GM18870 (cell line): ENCODE data around the gene PPIL6.

Source experiments
- ATAC-seq: cut with Tn5 transposase; IDR thresholded peaks from one replicate; pipeline ENCODE4 v1.9.1; 2021; ENCODE audit warnings: moderate library complexity; ENCODE audit not compliant: unreplicated experiment

The PPIL6 gene

GRCh38 chr6:109440331-109441068 is at the start of gene PPIL6, which contains the start of gene SMPD2:
Gene PPIL6, minus strand, starts transcription at chr6:109440628. Its CDS starts 38 bp downstream, at chr6:109440590.
Gene SMPD2, plus strand, starts transcription at chr6:109440724. Its CDS starts 398 bp downstream, at chr6:109441122.
- peak; percentile 49 for ATAC-seq

DNA sequence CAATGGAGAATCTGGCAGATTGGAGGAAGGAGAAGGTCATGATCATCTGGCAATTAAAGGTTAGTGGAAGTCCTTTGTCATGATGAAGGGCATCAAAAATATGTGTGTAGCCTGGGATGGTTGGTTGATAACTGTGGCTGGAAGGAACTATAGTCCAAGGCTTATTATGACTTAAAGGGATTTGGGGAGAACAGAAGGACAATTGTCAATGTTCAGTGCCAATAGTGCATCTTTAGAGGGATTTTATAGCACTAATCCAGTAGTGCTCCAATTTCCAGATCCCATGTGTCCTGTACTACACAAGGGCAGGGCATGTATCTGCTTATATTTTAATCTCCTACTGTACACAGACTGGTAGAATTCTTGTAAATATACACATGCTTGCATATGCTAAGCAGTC is 47.6 kb upstream of the PPIL6 start:
- no peak for ATAC-seq

GRCh38 chr6:109486068-109486467 is 45.6 kb upstream of the PPIL6 start:
- ATAC-seq: no peak

DNA sequence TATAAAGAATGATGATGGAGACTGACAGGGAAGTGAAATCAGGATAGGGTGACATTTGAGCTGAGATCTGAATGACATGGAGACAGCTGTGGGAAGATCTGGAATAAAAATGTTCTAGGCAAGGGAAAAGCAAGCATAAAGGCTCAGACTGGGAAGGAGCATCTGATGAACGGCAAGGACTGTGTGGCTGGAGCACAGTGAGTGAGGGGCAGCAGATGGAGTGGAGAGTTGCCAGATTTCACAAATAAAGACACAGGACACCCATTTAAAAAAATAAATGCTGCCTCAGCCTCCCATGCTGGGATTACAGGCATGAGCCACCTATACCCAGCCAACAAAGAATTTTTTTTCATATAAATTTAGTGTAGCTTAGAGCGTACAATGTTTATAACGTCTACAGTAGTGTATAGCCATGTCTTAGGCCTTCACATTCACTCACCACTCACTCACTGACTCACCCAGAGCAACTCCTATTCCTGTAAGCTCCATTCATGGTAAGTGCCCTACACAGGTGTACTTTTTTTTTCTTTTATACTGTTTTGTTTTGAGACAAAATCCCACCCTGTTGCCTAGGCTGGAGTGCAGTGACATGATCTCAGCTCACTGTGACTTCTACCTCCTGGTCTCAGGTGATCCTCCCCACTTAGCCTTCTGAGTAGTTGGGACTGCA is 45.0 kb upstream of the PPIL6 start:
- ATAC-seq: no peak

DNA sequence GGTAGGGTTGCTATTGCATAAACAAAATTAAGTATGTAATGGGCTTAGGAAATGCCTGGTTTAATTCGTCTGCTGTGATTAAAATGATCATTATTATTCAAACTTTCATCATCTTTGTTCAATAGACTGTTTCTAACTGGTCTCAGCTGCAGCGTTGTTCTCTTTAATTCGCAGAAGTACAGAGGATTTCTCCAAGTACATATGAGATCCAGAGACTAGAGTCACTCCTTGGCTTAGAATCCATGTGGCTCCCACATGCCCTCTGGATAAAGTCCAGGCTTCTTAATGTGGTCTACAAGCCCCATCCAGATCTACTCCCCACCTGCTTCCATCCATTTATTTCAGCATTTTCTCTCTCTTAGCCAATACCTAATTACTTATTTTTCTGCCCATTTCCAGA is 43.7 kb upstream of the PPIL6 start:
- ATAC-seq: no peak

GRCh38 chr6:109483735-109484057 is 43.3 kb upstream of the PPIL6 start:
- ATAC-seq: no peak

- ATAC-seq: peak; percentile 48
Measured at GRCh38 chr6:109482905-109483734, 42.7 kb upstream of the PPIL6 start, which contains the start of gene ZBTB24. Gene ZBTB24, minus strand, starts transcription at chr6:109483219. Its CDS starts 1,193 bp downstream, at chr6:109482026.

DNA sequence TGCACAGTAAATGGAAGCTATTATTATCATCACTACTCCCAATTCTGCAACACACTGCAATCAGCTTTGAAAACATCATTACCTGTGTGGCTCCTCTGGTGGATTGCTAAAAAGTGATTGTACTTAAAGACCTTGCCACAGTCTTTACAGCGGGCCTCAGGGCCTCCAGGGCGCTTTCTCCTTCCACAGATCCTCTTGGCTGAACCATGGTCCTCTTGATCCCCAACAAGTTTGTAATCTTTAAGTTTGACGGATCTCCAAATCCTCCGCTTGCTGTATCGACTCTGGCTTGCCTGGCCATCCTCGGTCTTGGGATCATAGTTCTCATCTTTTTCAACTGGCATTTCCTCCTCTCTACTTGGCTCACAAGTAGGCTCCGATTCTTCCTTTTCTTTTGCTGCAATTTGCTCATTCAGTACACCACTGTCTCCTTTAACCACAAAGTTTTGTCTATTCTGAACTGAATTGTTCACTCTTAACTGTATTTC is 40.6 kb upstream of the PPIL6 start:
- ATAC-seq: no peak

GRCh38 chr6:109478841-109479624 is 38.6 kb upstream of the PPIL6 start:
- no peak for ATAC-seq

DNA sequence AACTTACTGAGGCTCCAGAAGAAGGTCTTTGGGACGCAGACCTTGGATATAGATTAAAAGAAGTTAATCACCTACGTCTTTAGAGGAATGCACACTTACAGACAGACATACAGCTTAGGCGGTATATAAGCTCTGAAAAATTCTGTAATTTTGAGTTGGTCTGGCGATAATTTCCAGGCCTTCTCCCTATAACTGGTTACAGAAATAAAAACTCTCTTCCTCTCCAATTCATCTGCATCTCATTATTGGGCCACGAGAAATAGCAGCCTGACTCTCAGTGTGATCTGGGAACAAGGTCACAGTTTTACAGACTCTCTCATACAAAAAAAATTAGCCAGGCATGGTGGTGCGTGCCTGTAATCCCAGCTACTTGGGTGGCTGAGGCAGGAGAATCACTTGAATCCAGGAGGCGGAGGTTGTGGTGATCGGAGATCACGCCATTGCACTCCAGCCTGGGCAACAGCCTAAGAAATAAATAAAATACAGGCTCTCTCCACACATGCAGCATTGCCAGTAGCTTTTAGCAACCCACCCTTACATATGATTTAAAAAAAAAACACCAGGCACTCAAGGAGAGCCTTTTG is 37.9 kb upstream of the PPIL6 start:
- no peak for ATAC-seq

DNA sequence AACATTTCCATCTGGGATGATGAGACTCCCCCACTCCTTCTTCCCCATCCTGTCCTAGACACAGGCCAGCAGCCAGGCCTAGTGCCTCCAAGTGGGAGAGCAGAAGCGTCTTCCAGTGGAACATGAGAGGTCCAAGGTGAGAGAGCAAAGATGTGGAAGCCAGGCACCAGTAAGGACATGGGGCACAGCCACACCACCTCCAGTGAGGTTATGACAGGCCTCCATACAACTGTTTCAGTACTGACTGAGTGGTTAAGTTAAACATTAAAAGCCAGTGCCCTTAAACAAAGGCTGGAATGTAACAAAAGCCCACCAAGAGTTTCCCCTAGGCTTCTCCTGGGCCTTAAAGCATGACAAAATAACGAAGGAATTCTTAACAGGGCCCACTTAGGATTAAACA is 37.3 kb upstream of the PPIL6 start:
- ATAC-seq: peak; percentile 62

GRCh38 chr6:109477184-109477583 is 36.8 kb upstream of the PPIL6 start:
- ATAC-seq: no peak

GRCh38 chr6:109475625-109476024 is 35.2 kb upstream of the PPIL6 start:
- no peak for ATAC-seq

DNA sequence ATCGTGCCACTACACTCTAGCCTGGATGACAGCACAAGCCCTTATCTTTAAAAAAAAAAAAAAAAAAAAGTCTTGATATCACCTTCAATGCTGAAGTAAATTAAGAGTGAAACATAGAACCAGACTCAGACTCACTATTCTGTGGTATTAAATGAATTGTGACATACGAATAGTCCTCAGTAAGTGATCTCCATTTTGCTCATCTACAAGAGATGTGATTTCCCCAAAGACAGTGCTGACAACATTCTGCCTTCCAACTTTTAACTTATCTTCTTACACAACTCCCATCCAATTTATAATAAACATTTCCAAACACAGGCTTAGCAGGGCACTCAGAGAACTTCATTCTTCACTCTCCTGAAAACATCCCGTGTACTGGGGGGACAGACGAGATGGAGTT is 34.6 kb upstream of the PPIL6 start:
- no peak for ATAC-seq

GRCh38 chr6:109473120-109473519 is 32.7 kb upstream of the PPIL6 start:
- no peak for ATAC-seq

- no peak for ATAC-seq
Measured at GRCh38 chr6:109472132-109472995, 31.9 kb upstream of the PPIL6 start.

DNA sequence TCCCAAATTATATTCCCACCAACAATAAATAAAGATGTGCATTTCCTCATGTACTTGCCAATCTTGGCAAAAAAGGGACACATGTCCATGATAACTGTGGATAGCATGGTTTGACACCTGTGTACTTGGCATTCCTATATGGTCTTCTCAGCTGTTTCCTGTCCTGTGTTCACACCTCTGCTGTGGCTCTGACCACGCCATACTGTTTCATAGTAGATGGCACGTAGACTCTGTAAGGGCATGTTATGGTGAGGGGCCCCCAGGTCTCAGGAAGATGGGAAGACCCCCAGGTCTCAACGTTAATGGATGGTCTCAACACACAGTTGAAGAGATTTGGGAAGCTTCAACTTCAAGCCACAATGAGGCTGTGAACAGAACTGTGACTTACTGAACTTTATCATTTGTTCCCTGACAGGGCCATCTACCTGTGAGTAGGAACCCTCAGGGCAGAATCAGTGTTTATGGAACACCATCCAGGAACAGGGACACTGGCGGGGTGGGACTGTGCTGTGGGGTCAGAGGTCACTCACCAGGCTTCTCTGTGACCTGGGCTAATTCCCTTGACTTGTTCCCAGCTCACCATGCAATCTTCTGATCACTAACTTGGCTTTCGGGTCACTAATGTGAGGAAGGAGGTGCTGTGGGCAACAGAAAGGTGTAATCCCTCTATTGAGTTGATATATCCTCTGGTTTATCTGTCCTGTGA is 30.8 kb upstream of the PPIL6 start:
- no peak for ATAC-seq

DNA sequence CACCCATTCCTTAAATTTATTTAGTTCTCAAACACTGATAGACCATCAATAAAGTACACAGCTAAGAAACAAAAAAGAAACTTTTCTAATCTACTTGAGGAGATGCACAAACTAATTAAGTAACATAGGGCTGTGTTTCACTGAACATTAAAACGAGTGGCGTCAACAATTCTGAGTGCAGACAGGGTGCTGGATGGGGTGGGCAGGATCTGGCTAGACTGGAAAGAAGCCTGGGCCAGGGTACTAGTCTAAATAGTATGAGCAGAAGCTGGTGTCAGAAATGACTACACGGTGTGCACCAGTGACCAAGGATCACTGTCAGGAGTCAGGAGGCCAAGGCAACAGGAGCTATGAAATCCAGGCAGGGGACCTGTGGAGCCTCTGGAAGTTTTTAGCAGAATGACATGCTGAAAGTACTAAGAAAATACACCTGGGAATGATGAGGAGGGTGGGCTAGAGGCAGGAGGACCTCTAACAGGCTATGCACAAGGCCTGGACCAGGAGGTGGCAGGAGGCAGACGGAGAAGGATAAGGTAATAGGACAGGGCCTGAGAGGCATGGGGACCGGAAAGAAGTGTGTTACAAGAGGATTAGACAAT is 29.3 kb upstream of the PPIL6 start:
- ATAC-seq: no peak
